ENCODE measurements around the gene CCDC102B. TPM values are rescaled to one million over a fixed set of nuclear protein-coding genes. Genes with fewer than 3 reads are reported as not detected.
"Not testable (repeated sequence)": the region's sequence is repeated elsewhere in the genome, so short reads cannot be mapped to it uniquely, and the experiment has no call there.

The CCDC102B gene
- polyA plus RNA-seq, 1 donor from 2014 or later = 8.7 TPM

DNA sequence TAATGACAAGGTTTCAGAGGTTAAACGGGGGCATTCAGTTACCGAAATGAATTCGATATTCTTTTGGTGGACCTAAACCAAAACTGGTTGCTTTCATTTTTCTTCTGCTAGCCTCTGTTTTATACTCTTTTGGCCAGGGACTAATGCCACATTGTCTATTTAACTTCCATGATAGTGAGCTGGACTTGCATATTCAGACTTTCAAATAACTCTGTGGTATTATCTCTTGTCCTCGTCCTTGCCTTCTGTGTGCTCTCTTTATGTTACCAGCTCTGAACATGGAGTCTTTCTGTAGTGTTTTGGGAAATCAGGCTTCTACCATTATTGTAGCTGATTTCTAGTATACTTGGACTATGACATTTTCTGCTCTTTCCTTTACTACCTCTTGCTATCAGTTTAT, 75.1 kb downstream of the CCDC102B start:
- no peak overlapping the region for H3K4me2 ChIP-seq (ENCODE audit: low read length)
- no peaks in the 10 kb centered on the region for H3K79me2 ChIP-seq (replicated peaks; ENCODE audit: insufficient read depth, low read length)
- H3K4me3 ChIP-seq (ENCODE audit: low read length) = no peak overlapping the region
- H3K27me3 ChIP-seq (ENCODE audit: insufficient read depth, low read depth, low read length) = no peaks in the 10 kb centered on the region
- no peak overlapping the region for H3K27ac ChIP-seq (ENCODE audit: low read length)
- no peak overlapping the region for H2AFZ ChIP-seq (ENCODE audit: low read depth, low read length)
- H3K36me3 ChIP-seq (ENCODE audit: insufficient read depth, low read length) = no peaks in the 10 kb centered on the region
- no peaks in the 10 kb centered on the region for H4K20me1 ChIP-seq (ENCODE audit: insufficient read depth)
- H3K9me2 ChIP-seq (ENCODE audit: insufficient read depth, low read length) = no peaks in the 10 kb centered on the region
- TF ChIP-seq SMC3 (conservative IDR thresholded peaks at IDR 0.05; ENCODE audit: poor library complexity) = no peak
- no peaks in the 10 kb centered on the region for H3F3A ChIP-seq (ENCODE audit: insufficient read depth, low read length, poor library complexity, severe bottlenecking)
- H3K9me3 ChIP-seq (ENCODE audit: low read length) = no peaks in the 10 kb centered on the region
- no peak overlapping the region for H3K9ac ChIP-seq (ENCODE audit: low read length)

DNA sequence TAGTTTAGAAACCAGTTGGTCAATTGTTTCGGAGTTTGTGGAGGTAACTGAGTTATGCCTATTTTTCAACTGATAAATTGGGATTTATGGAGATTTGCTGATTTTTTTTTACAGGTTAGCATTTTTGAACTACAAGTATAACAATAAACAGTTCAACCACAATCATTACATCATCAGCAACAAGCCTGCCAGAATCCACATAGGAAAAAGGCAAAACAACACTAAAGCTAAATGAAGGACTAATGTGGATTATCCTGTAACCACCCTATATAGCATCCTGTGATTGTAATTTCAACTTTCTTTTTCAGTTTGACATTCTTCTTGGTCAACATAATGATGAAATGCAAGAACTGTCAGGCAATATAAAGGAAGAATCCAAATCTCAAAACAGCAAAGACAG, 76.5 kb downstream of the CCDC102B start:
- no peaks in the 10 kb centered on the region for H3K79me2 ChIP-seq (replicated peaks; ENCODE audit: insufficient read depth, low read length)
- TF ChIP-seq MXI1 (conservative IDR thresholded peaks at IDR 0.05; ENCODE audit: poor library complexity, severe bottlenecking) = no peak
- TF ChIP-seq, protein P1, sequence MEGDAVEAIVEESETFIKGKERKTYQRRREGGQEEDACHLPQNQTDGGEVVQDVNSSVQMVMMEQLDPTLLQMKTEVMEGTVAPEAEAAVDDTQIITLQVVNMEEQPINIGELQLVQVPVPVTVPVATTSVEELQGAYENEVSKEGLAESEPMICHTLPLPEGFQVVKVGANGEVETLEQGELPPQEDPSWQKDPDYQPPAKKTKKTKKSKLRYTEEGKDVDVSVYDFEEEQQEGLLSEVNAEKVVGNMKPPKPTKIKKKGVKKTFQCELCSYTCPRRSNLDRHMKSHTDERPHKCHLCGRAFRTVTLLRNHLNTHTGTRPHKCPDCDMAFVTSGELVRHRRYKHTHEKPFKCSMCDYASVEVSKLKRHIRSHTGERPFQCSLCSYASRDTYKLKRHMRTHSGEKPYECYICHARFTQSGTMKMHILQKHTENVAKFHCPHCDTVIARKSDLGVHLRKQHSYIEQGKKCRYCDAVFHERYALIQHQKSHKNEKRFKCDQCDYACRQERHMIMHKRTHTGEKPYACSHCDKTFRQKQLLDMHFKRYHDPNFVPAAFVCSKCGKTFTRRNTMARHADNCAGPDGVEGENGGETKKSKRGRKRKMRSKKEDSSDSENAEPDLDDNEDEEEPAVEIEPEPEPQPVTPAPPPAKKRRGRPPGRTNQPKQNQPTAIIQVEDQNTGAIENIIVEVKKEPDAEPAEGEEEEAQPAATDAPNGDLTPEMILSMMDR (IDR thresholded peaks at IDR 0.05; ENCODE audit: poor library complexity, severe bottlenecking) = no peak
- TF ChIP-seq EZH2 (IDR thresholded peaks at IDR 0.05; ENCODE audit: borderline replicate concordance, insufficient read depth, low read length, poor library complexity, severe bottlenecking) = no peak
- no peak for TF ChIP-seq RAD21 (conservative IDR thresholded peaks at IDR 0.05)
- no peak for TF ChIP-seq TAF1 (IDR thresholded peaks at IDR 0.05; ENCODE audit: low read depth)
- no peak for TF ChIP-seq SMC3 (conservative IDR thresholded peaks at IDR 0.05; ENCODE audit: poor library complexity)
- TF ChIP-seq EP300 (conservative IDR thresholded peaks at IDR 0.05; ENCODE audit: poor library complexity, severe bottlenecking) = no peak
- TF ChIP-seq POLR2AphosphoS5 (IDR thresholded peaks at IDR 0.05) = no peak
- TF ChIP-seq, protein P2, sequence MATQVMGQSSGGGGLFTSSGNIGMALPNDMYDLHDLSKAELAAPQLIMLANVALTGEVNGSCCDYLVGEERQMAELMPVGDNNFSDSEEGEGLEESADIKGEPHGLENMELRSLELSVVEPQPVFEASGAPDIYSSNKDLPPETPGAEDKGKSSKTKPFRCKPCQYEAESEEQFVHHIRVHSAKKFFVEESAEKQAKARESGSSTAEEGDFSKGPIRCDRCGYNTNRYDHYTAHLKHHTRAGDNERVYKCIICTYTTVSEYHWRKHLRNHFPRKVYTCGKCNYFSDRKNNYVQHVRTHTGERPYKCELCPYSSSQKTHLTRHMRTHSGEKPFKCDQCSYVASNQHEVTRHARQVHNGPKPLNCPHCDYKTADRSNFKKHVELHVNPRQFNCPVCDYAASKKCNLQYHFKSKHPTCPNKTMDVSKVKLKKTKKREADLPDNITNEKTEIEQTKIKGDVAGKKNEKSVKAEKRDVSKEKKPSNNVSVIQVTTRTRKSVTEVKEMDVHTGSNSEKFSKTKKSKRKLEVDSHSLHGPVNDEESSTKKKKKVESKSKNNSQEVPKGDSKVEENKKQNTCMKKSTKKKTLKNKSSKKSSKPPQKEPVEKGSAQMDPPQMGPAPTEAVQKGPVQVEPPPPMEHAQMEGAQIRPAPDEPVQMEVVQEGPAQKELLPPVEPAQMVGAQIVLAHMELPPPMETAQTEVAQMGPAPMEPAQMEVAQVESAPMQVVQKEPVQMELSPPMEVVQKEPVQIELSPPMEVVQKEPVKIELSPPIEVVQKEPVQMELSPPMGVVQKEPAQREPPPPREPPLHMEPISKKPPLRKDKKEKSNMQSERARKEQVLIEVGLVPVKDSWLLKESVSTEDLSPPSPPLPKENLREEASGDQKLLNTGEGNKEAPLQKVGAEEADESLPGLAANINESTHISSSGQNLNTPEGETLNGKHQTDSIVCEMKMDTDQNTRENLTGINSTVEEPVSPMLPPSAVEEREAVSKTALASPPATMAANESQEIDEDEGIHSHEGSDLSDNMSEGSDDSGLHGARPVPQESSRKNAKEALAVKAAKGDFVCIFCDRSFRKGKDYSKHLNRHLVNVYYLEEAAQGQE (IDR thresholded peaks at IDR 0.05; ENCODE audit: borderline replicate concordance) = no peak
- no peak overlapping the region for H3K4me3 ChIP-seq (ENCODE audit: low read length)
- no peaks in the 10 kb centered on the region for H3K9me2 ChIP-seq (ENCODE audit: insufficient read depth, low read length)
- no peaks in the 10 kb centered on the region for H4K20me1 ChIP-seq (ENCODE audit: insufficient read depth)
- no peak overlapping the region for H3K9ac ChIP-seq (ENCODE audit: low read length)
- no peak overlapping the region for H2AFZ ChIP-seq (ENCODE audit: low read depth, low read length)
- no peaks in the 10 kb centered on the region for H3K36me3 ChIP-seq (ENCODE audit: insufficient read depth, low read length)
- H3K4me2 ChIP-seq (ENCODE audit: low read length) = no peak overlapping the region
- H3K27me3 ChIP-seq (ENCODE audit: insufficient read depth, low read depth, low read length) = no peaks in the 10 kb centered on the region
- H3F3A ChIP-seq (ENCODE audit: insufficient read depth, low read length, poor library complexity, severe bottlenecking) = no peaks in the 10 kb centered on the region
- no peak overlapping the region for H3K27ac ChIP-seq (ENCODE audit: low read length)
- H3K9me3 ChIP-seq (ENCODE audit: low read length) = no peaks in the 10 kb centered on the region

DNA sequence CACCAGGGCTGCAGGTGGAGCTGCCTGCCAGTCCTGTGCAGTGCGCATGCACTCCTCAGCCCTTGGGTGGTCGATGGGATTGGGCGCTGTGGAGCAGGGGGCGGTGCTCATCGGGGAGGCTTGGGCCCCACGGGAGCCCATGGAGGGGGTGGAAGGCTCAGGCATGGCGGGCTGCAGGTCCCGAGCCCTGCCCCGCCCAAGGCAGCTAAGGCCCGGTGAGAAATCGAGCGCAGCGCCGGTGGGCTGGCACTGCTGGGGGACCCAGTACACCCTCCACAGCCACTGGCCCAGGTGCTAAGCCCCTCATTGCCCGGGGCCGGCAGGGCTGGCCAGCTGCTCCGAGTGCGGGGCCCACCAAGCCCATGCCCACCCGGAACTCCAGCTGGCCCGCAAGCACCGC, 82.1 kb downstream of the CCDC102B start:
- H3K27me3 ChIP-seq (ENCODE audit: insufficient read depth, low read depth, low read length); H3F3A ChIP-seq (ENCODE audit: insufficient read depth, low read length, poor library complexity, severe bottlenecking): not testable (repeated sequence)

More for the DNA sequence above, 82.1 kb downstream of the CCDC102B start:
- H2AFZ ChIP-seq (ENCODE audit: low read depth, low read length); H3K9ac ChIP-seq (ENCODE audit: low read length); H3K4me2 ChIP-seq (ENCODE audit: low read length); H3K9me3 ChIP-seq (ENCODE audit: low read length); H3K36me3 ChIP-seq (ENCODE audit: insufficient read depth, low read length); H4K20me1 ChIP-seq (ENCODE audit: insufficient read depth); H3K79me2 ChIP-seq (replicated peaks; ENCODE audit: insufficient read depth, low read length); H3K27ac ChIP-seq (ENCODE audit: low read length); H3K9me2 ChIP-seq (ENCODE audit: insufficient read depth, low read length); H3K4me3 ChIP-seq (ENCODE audit: low read length): not testable (repeated sequence)

Data from neural cell (in vitro differentiated cells).